ENCODE data around the gene UNC5C.

- TF ChIP-seq, protein P1, sequence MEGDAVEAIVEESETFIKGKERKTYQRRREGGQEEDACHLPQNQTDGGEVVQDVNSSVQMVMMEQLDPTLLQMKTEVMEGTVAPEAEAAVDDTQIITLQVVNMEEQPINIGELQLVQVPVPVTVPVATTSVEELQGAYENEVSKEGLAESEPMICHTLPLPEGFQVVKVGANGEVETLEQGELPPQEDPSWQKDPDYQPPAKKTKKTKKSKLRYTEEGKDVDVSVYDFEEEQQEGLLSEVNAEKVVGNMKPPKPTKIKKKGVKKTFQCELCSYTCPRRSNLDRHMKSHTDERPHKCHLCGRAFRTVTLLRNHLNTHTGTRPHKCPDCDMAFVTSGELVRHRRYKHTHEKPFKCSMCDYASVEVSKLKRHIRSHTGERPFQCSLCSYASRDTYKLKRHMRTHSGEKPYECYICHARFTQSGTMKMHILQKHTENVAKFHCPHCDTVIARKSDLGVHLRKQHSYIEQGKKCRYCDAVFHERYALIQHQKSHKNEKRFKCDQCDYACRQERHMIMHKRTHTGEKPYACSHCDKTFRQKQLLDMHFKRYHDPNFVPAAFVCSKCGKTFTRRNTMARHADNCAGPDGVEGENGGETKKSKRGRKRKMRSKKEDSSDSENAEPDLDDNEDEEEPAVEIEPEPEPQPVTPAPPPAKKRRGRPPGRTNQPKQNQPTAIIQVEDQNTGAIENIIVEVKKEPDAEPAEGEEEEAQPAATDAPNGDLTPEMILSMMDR (IDR thresholded peaks at IDR 0.05) = no peak
- TF ChIP-seq EZH2 (IDR thresholded peaks at IDR 0.05) = no peak
- no peak for TF ChIP-seq EZH2phosphoT487 (IDR thresholded peaks at IDR 0.05)
These were observed 230.3 kb downstream of the UNC5C start for GRCh38 chr4:95318483-95318882.

Measured in neural progenitor cell (in vitro differentiated cells).